NCI-H2029 (cell line): ENCODE data around the gene UNC13C.

ENCODE experiments used
- DNase-seq: peaks from one replicate; lab custom pipeline; 2025; lab: John Stamatoyannopoulos, UW

UNC13C gene

DNA sequence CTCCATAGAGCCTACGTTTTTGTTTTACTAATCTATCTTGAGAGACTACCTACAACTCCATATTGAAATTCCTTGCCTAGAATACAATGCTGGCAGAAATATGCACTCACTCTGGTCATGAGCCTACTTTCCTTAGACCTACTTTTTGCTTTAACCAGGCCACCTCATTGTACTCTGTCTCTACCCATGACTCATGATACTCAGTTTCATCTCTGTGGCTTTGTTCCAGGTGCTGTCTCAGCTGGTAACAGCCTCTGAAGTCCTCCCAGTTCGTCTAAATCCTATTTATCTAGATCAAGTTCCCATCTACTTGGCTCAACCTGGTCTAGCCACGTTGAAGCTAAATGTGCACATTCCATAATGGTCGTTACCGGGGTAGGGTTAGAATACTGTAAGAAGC, 682.1 kb downstream of the UNC13C start:
- DNase-seq: no peak

DNA sequence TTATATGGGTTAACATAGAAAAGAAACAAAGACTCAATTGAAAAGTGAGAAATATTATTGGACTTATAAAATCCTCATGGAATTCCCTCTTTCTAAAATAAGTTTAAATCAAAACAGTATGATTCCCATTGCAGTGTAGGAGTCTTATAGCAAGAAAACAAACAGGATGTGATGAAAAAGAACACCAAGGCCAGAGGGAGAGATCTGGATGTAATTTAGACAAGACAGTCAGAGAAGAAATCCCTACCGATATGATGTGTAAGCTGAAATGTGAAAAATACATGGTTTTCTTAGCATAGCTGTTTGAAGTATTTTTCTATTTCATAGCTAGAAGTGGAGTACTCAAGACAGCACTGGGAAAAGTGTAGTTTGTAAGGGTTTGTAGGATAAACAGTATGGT, 697.0 kb downstream of the UNC13C start:
- DNase-seq: no peak

DNA sequence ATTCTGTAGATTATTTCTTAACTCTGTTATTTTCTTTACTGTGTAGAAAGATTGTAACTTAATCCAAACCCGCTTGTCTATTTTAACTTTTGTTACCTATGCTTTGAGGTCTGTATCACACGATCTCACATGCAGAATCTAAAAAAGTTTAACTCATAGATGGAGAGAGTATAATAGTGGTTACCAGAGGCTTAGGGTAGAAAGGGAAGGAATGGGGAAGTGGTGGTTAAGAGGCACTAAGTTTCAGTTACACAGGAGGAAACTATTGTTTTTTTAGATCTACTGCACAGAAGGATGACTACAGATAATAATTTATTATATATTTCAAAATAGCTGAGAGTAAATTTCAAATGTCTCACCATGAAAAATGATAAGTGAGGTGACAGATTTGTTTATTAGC, 703.3 kb downstream of the UNC13C start:
- no peak for DNase-seq
